HL-60 (cell line): ENCODE measurements around the gene IL17C.

Experiments used
- DNase-seq, 2 experiments: peaks; one replicate each; pipeline ENCODE4 v3.0.0-alpha.2; 2010 to 2020; ENCODE audit warnings: low read depth in 1 of 2, low spot score in 1 of 2
- H3K27ac ChIP-seq: fragments of 250-450 bp; sonication (Bioruptor Pico); replicated peaks from 2 replicates; pipeline ENCODE4 v1.5.1; 2020; ENCODE audit warnings: mild to moderate bottlenecking, moderate library complexity
- H3K27me3 ChIP-seq: fragments of 250-450 bp; sonication (Bioruptor Pico); 2 replicates; pipeline ENCODE4 v1.5.1; 2021; ENCODE audit warnings: mild to moderate bottlenecking, moderate library complexity; ENCODE audit not compliant: insufficient read depth, poor library complexity, severe bottlenecking
- H3K4me3 ChIP-seq: replicated peaks from 2 replicates; pipeline ENCODE4 v1.5.1; 2011; ENCODE audit warnings: mild to moderate bottlenecking, control low read depth, low read length; ENCODE audit not compliant: insufficient read depth
- GABPA ChIP-seq: IDR thresholded peaks from 2 replicates; pipeline ENCODE4 v1.6.1; 2012; ENCODE audit warnings: low read depth
- POLR2AphosphoS5 ChIP-seq: IDR thresholded peaks from 2 replicates; pipeline ENCODE4 v1.6.1; 2012; ENCODE audit warnings: low read depth
- SPI1 ChIP-seq: IDR thresholded peaks from 2 replicates; pipeline ENCODE4 v1.6.1; 2012; ENCODE audit warnings: low read depth, mild to moderate bottlenecking, borderline replicate concordance
- TF ChIP-seq, protein P1 (sequence below): IDR thresholded peaks from one replicate; pipeline ENCODE4 v1.5.1; 2011; ENCODE audit warnings: low read length, control low read depth, inconsistent platforms; ENCODE audit not compliant: insufficient read depth
- TF ChIP-seq, protein P2 (sequence below): IDR thresholded peaks from 2 replicates; pipeline ENCODE4 v1.6.1; 2012; ENCODE audit warnings: low read depth; ENCODE audit not compliant: insufficient replicate concordance

Gene IL17C

DNA sequence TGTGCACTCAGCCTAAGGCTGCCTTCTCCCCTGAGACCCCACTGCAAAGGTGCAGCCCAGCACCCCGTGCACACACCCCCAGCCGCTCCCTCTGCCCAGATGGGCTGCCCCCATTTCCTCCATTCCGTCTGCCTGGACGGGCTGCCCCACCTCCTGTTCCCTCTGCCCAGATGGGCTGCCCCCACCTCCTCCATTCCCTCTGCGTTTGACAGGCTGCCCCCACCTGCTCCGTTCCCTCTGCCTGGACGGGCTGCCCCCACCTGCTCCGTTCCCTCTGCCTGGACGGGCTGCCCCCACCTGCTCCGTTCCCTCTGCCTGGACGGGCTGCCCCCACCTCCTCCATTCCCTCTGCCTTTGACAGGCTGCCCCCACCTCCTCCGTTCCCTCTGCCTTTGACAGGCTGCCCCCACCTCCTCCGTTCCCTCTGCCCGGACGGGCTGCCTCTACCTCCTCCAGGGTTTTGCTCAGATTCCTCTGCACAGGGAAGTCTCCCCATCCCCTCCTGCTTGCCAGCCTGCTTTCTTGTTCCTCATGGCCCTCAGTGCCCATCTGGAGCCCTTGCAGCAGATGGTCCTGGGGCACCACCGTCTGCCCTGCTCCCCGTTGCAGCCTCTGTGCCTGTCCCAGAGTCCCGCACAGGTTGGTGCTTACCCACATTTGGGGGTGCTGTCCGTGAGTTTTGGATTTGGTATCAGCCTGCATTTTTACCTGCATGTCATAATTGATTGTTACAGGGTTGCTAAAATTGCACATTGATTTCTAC, 23.4 kb upstream of the IL17C start:
- no peak for DNase-seq
- Histone ChIP-seq H3K4me3 (no peak overlapping the region), H3K27me3 (no peaks in the 10 kb centered on the region), H3K27ac (peak overlapping the region; percentile 60)
- no peak for TF ChIP-seq POLR2AphosphoS5
- TF ChIP-seq SPI1 = no peak
- TF ChIP-seq, protein P1, sequence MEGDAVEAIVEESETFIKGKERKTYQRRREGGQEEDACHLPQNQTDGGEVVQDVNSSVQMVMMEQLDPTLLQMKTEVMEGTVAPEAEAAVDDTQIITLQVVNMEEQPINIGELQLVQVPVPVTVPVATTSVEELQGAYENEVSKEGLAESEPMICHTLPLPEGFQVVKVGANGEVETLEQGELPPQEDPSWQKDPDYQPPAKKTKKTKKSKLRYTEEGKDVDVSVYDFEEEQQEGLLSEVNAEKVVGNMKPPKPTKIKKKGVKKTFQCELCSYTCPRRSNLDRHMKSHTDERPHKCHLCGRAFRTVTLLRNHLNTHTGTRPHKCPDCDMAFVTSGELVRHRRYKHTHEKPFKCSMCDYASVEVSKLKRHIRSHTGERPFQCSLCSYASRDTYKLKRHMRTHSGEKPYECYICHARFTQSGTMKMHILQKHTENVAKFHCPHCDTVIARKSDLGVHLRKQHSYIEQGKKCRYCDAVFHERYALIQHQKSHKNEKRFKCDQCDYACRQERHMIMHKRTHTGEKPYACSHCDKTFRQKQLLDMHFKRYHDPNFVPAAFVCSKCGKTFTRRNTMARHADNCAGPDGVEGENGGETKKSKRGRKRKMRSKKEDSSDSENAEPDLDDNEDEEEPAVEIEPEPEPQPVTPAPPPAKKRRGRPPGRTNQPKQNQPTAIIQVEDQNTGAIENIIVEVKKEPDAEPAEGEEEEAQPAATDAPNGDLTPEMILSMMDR = no peak
- TF ChIP-seq, protein P2, sequence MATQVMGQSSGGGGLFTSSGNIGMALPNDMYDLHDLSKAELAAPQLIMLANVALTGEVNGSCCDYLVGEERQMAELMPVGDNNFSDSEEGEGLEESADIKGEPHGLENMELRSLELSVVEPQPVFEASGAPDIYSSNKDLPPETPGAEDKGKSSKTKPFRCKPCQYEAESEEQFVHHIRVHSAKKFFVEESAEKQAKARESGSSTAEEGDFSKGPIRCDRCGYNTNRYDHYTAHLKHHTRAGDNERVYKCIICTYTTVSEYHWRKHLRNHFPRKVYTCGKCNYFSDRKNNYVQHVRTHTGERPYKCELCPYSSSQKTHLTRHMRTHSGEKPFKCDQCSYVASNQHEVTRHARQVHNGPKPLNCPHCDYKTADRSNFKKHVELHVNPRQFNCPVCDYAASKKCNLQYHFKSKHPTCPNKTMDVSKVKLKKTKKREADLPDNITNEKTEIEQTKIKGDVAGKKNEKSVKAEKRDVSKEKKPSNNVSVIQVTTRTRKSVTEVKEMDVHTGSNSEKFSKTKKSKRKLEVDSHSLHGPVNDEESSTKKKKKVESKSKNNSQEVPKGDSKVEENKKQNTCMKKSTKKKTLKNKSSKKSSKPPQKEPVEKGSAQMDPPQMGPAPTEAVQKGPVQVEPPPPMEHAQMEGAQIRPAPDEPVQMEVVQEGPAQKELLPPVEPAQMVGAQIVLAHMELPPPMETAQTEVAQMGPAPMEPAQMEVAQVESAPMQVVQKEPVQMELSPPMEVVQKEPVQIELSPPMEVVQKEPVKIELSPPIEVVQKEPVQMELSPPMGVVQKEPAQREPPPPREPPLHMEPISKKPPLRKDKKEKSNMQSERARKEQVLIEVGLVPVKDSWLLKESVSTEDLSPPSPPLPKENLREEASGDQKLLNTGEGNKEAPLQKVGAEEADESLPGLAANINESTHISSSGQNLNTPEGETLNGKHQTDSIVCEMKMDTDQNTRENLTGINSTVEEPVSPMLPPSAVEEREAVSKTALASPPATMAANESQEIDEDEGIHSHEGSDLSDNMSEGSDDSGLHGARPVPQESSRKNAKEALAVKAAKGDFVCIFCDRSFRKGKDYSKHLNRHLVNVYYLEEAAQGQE = no peak
- no peak for TF ChIP-seq GABPA

DNA sequence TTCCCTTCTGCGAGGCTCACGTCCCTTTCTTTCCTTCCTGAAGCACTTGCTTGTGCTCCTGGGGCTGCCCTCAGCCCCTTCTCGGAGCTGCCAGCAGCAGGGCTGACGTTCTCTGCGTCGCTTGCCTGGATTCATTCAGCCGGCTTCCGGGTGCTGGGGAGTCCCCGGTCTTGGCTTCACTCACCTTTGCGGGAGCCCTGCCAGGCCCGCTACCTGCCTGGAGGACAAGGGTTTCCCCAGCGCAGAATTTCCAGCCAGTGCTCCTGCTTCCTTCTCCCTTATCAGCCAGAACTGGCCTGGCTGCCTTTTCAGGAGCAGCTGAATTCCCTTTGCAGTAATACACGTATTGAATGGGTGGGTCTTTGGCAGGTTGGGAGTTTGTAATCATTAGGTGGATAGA, 22.1 kb upstream of the IL17C start:
- Histone ChIP-seq H3K27me3 (no peaks in the 10 kb centered on the region), H3K4me3 (no peak overlapping the region), H3K27ac (no peak overlapping the region)
- TF ChIP-seq SPI1 (no peak), GABPA (no peak)
- TF ChIP-seq, protein P1 = no peak
- TF ChIP-seq, protein P2 = no peak
- DNase-seq = no peak

DNA sequence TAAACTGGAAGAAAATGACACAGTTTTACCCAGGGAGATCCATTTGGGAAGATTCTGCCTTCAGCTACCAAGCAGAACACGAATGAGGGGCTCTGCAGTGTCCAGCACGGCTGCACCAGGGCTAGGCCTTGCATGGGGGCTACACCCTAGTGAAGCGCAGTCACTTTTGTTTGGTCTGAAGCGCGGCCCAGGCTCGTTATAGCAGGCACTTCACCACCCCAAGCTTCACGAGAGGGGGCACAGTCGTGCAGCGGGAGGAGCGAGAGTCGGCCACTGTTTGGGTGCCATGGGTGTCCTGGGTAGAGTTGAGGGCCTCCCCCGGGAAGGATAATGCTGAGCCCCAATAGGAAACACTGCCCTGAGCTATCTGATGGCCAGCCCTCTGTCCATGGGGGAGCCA, 21.6 kb upstream of the IL17C start:
- no peak for TF ChIP-seq GABPA
- TF ChIP-seq POLR2AphosphoS5 = no peak
- TF ChIP-seq, protein P2 = no peak
- no peak for TF ChIP-seq SPI1
- TF ChIP-seq, protein P1 = no peak
- no peak for DNase-seq
- Histone ChIP-seq H3K27ac (no peak overlapping the region), H3K4me3 (no peak overlapping the region), H3K27me3 (no peaks in the 10 kb centered on the region)
